HepG2 (cell line): ENCODE data around the gene PRADC1. TPM values are rescaled to one million over a fixed set of nuclear protein-coding genes. Genes with fewer than 3 reads are reported as not detected.

Experiments used
- ARID4A ChIP-seq: sonication (generic); formaldehyde crosslinking; IDR thresholded peaks from 2 replicates; pipeline ENCODE4 v1.5.0; 2020; ENCODE audit warnings: mild to moderate bottlenecking, missing genetic modification reagents, borderline replicate concordance
- CENPX ChIP-seq: sonication (generic); formaldehyde crosslinking; IDR thresholded peaks from 2 replicates; pipeline ENCODE4 v1.9.0; 2021; ENCODE audit warnings: mild to moderate bottlenecking, missing genetic modification reagents, moderate library complexity
- HBP1 ChIP-seq: IDR thresholded peaks from 2 replicates; pipeline ENCODE4 v1.6.1; 2016; ENCODE audit warnings: low read depth, control low read depth
- HNF4G ChIP-seq, 2 experiments: sonication (generic) in 1 of 2; formaldehyde crosslinking in 1 of 2; IDR thresholded peaks; 2 replicates each; pipeline versions ENCODE4 v1.4.0 to v1.6.1; 2011 to 2020; ENCODE audit warnings: borderline replicate concordance in 2 of 2, low read depth in 2 of 2, mild to moderate bottlenecking in 2 of 2, low read length in 1 of 2, missing genetic modification reagents in 1 of 2, moderate library complexity in 1 of 2
- JUND ChIP-seq: sonication (generic); formaldehyde crosslinking; IDR thresholded peaks from 2 replicates; pipeline ENCODE4 v1.8.0; 2022; ENCODE audit warnings: mild to moderate bottlenecking, missing genetic modification reagents
- KAT7 ChIP-seq: IDR thresholded peaks from 2 replicates; pipeline ENCODE4 v1.6.1; 2018; ENCODE audit warnings: borderline replicate concordance, missing compliant biosample characterization
- PHF5A ChIP-seq: IDR thresholded peaks from one replicate; pipeline ENCODE4 v1.6.1; 2018; ENCODE audit warnings: low read depth, missing genetic modification reagents; ENCODE audit not compliant: unreplicated experiment
- PRDM10 ChIP-seq: sonication (generic); formaldehyde crosslinking; IDR thresholded peaks from 2 replicates; pipeline ENCODE4 v1.4.0; 2020; ENCODE audit warnings: low read depth, missing genetic modification reagents
- RFX1 ChIP-seq: fragments of 450-650 bp; IDR thresholded peaks from 2 replicates; pipeline ENCODE4 v1.6.1; 2017
- RFXANK ChIP-seq: IDR thresholded peaks from 2 replicates; pipeline ENCODE4 v1.6.1; 2016
- TOPORS ChIP-seq: sonication (generic); formaldehyde crosslinking; IDR thresholded peaks from 2 replicates; pipeline ENCODE4 v1.8.0; 2023; ENCODE audit warnings: mild to moderate bottlenecking, missing genetic modification reagents
- ZBTB7A ChIP-seq: sonication (generic); formaldehyde crosslinking; IDR thresholded peaks from 2 replicates; pipeline ENCODE4 v1.8.0; 2022; ENCODE audit warnings: mild to moderate bottlenecking, missing genetic modification reagents
- ZFP82 ChIP-seq: sonication (generic); formaldehyde crosslinking; IDR thresholded peaks from 2 replicates; pipeline ENCODE4 v1.5.1; 2020; ENCODE audit warnings: mild to moderate bottlenecking, missing genetic modification reagents, borderline replicate concordance
- ZNF256 ChIP-seq: sonication (generic); formaldehyde crosslinking; conservative IDR thresholded peaks from 2 replicates; pipeline ENCODE4 v1.4.0; 2020; ENCODE audit warnings: missing genetic modification reagents
- ZNF558 ChIP-seq: sonication (generic); formaldehyde crosslinking; IDR thresholded peaks from 2 replicates; pipeline ENCODE4 v1.9.0; 2022; ENCODE audit warnings: mild to moderate bottlenecking, missing genetic modification reagents, borderline replicate concordance
- ZNF710 ChIP-seq: sonication (generic); formaldehyde crosslinking; IDR thresholded peaks from 2 replicates; pipeline ENCODE4 v1.5.0; 2020; ENCODE audit warnings: mild to moderate bottlenecking, missing genetic modification reagents, borderline replicate concordance
- polyA plus RNA-seq, 8 experiments: library from polyadenylated mRNA; depleted of rRNA in 3 of 8; stranded (reverse) in 7 of 8; unstranded in 1 of 8; fragments of >200 nt; fragmentation: Illumina TruSeq in 4 of 8; extraction: Trizol in 4 of 8; gene quantifications; 2 replicates each; pipeline versions ENCODE4 v1.2.1 to v1.2.3, GENCODE V29; 2011 to 2016; ENCODE audit warnings: low read depth in 4 of 8, missing spikeins in 1 of 8, mixed read lengths in 1 of 8; ENCODE audit not compliant: insufficient read depth in 1 of 8
- total RNA-seq, 5 experiments: library from RNA; depleted of rRNA; stranded (reverse); fragments of >200 nt; fragmentation: Illumina TruSeq; extraction: Trizol; gene quantifications; 2 replicates each; pipeline ENCODE4 v1.2.3, GENCODE V29; 2016; ENCODE audit warnings: low read depth in 1 of 5

The PRADC1 gene
- total and polyA plus RNA-seq, 2 of the 13 experiments (the other 11 are each of a cell fraction or from before 2014, with no cell fraction given): 12.1 to 37.2 TPM

GRCh38 chr2:73233154-73233931 lies at the start of gene PRADC1 (continued):
- TF ChIP-seq ZNF710 (CRISPR knock-in tag) (peak; percentile 79; the same call in 1 of the 2 replicates), CENPX (CRISPR knock-in tag) (no peak), ZBTB7A (CRISPR knock-in tag) (peak; percentile 63), ZNF256 (CRISPR knock-in tag) (no peak), PHF5A (CRISPR knock-in tag) (peak; percentile 48), ZNF558 (CRISPR knock-in tag) (peak; percentile 82; the same call in 1 of the 2 replicates), KAT7 (CRISPR knock-in tag) (0 out of 2 replicates have a peak, but pooled peaks have one; percentile 20), ZFP82 (no peak), RFX1 (no peak), JUND (CRISPR knock-in tag) (0 out of 2 replicates have a peak, but pooled peaks have one; percentile 25), PRDM10 (CRISPR knock-in tag) (peak; percentile 54; the same call in 1 of the 2 replicates), ARID4A (CRISPR knock-in tag) (peak; percentile 100), HBP1 (CRISPR knock-in tag) (peak; percentile 36; the same call in 1 of the 2 replicates), TOPORS (CRISPR knock-in tag) (peak; percentile 42; the same call in 1 of the 2 replicates), RFXANK (CRISPR knock-in tag) (peak; percentile 79; the same call in 1 of the 2 replicates), HNF4G (IDR thresholded peaks at IDR 0.05; ENCODE audit: borderline replicate concordance, low read depth, low read length) (no peak), HNF4G (CRISPR knock-in tag; IDR thresholded peaks at IDR 0.05; ENCODE audit: borderline replicate concordance, low read depth) (0 out of 2 replicates have a peak, but pooled peaks have one; percentile 12)
